ENCODE data around the gene METRN. TPM values are rescaled to one million over a fixed set of nuclear protein-coding genes. Genes with fewer than 3 reads are reported as not detected.

The METRN gene
- total and polyA plus RNA-seq, 12 donors, result 51.4 to 103 (median 60.5) TPM

- no peak for DNase-seq
- no peaks in the 10 kb centered on the region for H3K36me3 ChIP-seq
- 2% methylated on average over 45 to 74 of the region's 74 CpGs for WGBS, 2 donors
- intact Hi-C loops (cut with DNase I), result loop anchor here in 3 of 10 donors (2.0 to 10.0 kb wide), 2 partner anchors 73 to 339 kb away; partner anchors contain the start of genes CHTF18 (in 1 of the 3) and RPUSD1 (in 1 of the 3)
- peak overlapping the region in 7 of 10 donors; percentile 21 to 58 (median 51) for H3K27ac ChIP-seq
- peak in 1 of 8 donors; percentile 3 for ATAC-seq
- peak overlapping the region; percentile 64 to 94 (median 73) for H3K4me3 ChIP-seq
- H3K27me3 ChIP-seq, result peaks cover 0 to 38% (median 10%) of the 10 kb centered on the region in 7 donors
- TF ChIP-seq CTCF (IDR thresholded peaks at IDR 0.05), result peak in 3 of 9 donors; percentile 15 to 37 (median 30)
- peaks cover 19 to 51% (median 39%) of the 10 kb centered on the region in 9 donors for H3K4me1 ChIP-seq
- H3K9me3 ChIP-seq, result no peaks in the 10 kb centered on the region
These were observed 720 bp downstream of the METRN start for GRCh38 chr16:715477-716199.

GRCh38 chr16:716200-716568 is 1.3 kb downstream of the METRN start:
- peak overlapping the region in 9 of 10 donors; percentile 66 to 94 (median 74) for H3K4me3 ChIP-seq
- ATAC-seq (no peak), DNase-seq (no peak)
- peaks cover 0 to 32% (median 5%) of the 10 kb centered on the region in 7 donors for H3K27me3 ChIP-seq
- TF ChIP-seq CTCF (IDR thresholded peaks at IDR 0.05), result no peak
- no peaks in the 10 kb centered on the region for H3K9me3 ChIP-seq
- intact Hi-C loops (cut with DNase I), result loop anchor here in 2 of 10 donors (10.0 kb wide), 1 partner anchor 339 kb away; no protein-coding TSS in a partner anchor
- peaks cover 19 to 52% (median 40%) of the 10 kb centered on the region in 9 donors for H3K4me1 ChIP-seq
- H3K27ac ChIP-seq, result no peak overlapping the region
- WGBS, 2 donors, result 22 to 26% methylated on average over 12 of the region's 12 CpGs
- H3K36me3 ChIP-seq, result no peaks in the 10 kb centered on the region

- Histone ChIP-seq H3K27me3 (peaks cover 0 to 28% (median 0%) of the 10 kb centered on the region in 7 donors), H3K9me3 (no peaks in the 10 kb centered on the region), H3K27ac (no peak overlapping the region), H3K4me1 (peaks cover 23 to 53% (median 42%) of the 10 kb centered on the region in 9 donors), H3K36me3 (no peaks in the 10 kb centered on the region), H3K4me3 (no peak overlapping the region)
- no peak for ATAC-seq
- intact Hi-C loops (cut with DNase I), result loop anchor here in 2 of 10 donors (10.0 kb wide), 1 partner anchor 338 kb away; no protein-coding TSS in a partner anchor
- no peak for DNase-seq
- no peak for TF ChIP-seq CTCF (IDR thresholded peaks at IDR 0.05)
- 93 to 95% methylated on average over 26 to 29 of the region's 29 CpGs for WGBS, 2 donors
These were observed 1.9 kb downstream of the METRN start for GRCh38 chr16:716768-717325.

- H3K27ac ChIP-seq, result no peak overlapping the region
- H3K36me3 ChIP-seq, result peaks cover 0 to 3% (median 0%) of the 10 kb centered on the region in 9 donors
- intact Hi-C loops (cut with DNase I), result loop anchor here in 2 of 10 donors (10.0 kb wide), 1 partner anchor 337 kb away; no protein-coding TSS in a partner anchor
- TF ChIP-seq CTCF (IDR thresholded peaks at IDR 0.05), result no peak
- ATAC-seq (no peak), DNase-seq (no peak)
- WGBS, 2 donors, result 85 to 86% methylated on average over 32 of the region's 32 CpGs
- H3K9me3 ChIP-seq, result no peaks in the 10 kb centered on the region
- H3K4me3 ChIP-seq, result no peak overlapping the region
- H3K4me1 ChIP-seq, result peaks cover 24 to 58% (median 47%) of the 10 kb centered on the region in 9 donors
- peaks cover 0 to 28% (median 0%) of the 10 kb centered on the region in 7 donors for H3K27me3 ChIP-seq
These were observed 2.7 kb downstream of the METRN start for GRCh38 chr16:717450-718245.
